Stimulated activated CD4-positive, alpha-beta T cell treated with anti-CD3 and anti-CD28 coated beads, Interleukin-4, amount 100 ng/mL, for 1 hour (primary cell): ENCODE results near the gene FXYD3.
"Not testable (repeated sequence)": the region's sequence is repeated elsewhere in the genome, so short reads cannot be mapped to it uniquely, and the experiment has no call there.

Source experiments
- DNase-seq: peaks from one replicate; pipeline ENCODE4 v3.0.0-alpha.2; 2020

Gene FXYD3

DNA sequence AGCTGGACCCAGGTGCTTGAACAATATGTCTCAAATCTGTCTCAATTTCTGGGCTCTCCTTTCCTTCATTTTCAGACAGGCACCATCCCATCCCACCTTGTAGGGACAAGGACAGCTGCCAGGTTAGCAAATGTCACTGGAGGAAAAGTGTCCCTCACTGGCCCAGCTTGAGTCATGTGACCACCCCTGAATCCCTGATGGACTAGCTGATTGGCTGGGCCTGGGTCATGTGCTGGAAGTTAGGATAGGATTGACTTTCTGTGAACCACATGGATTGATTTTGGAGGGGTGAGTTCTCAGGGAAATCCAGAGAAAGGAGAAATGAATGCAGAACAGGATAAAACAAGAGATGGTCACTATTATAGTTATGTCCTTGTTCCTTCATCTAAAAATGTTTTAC lies 28.2 kb upstream of the FXYD3 start:
- no peak for DNase-seq

DNA sequence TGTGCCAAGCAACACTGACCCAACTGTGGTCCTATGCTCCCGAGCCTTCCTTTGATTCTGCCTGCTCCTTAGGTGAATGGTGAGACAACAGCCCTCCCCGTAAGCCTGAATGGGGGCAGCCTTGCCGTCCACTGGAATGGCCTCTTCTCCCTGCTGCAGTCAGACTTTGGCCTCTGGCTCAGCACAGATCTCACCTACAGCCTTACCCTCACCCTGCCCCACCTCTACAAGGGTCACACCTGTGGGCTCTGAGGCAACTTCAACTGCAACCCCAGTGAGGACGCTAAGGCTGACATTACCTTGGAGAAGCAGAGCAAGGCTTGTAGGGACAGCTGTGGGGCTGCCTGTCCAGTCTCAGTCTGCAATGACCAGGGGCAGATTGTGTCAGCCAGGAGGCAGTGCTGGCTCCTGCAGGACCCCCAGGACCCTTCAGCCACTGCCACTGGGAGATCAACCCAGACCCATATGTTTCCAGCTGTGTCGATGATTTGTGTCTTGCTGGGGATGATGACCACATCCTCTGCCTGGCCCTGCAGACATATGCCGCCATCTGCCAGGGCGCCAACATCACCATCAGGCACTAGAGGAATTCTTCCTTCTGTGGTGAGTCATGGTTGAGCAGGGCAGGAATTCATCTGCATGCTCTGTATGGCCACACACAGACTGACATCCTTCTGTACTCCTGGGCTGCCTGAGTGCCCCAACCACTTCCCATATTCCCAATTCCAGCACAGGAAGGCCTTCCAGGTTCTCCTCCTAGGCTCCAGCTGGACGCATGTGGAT lies 27.3 kb upstream of the FXYD3 start:
- DNase-seq = no peak

DNA sequence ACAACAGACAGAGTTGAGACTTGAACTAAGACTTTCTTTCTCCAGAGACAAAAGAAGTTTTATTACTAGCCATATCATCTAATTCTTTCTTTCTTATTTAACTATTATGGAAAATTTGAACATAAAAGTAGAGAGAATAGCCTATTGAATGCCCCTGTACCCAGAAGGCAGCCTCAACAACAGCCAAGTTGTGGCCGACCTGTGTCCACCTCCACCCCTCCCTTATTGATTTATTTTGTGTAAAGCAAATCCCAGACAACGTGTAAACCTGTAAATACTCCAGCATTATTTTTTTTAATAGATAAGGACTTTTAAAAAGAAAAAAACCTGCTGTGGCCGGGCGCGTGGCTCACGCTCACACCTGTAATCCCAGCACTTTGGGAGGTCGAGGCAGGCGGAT lies 26.1 kb upstream of the FXYD3 start:
- DNase-seq = no peak

DNA sequence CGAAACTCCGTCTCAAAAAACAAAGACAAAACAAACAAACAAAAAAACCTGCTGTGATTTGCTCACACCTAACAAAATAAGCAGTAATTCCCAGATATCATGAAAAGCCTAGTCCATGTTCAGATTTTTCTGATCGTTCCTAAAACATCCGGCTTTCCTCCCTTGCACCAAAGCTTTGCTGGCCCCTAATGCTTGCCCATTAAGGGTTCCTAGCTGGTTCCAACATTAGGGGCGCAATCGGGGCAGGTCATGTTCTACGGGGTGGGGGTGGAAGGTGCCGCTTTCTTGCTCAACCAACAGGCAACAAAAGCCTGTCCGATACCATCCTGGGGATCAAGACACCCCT lies 25.5 kb upstream of the FXYD3 start:
- DNase-seq = no peak

DNA sequence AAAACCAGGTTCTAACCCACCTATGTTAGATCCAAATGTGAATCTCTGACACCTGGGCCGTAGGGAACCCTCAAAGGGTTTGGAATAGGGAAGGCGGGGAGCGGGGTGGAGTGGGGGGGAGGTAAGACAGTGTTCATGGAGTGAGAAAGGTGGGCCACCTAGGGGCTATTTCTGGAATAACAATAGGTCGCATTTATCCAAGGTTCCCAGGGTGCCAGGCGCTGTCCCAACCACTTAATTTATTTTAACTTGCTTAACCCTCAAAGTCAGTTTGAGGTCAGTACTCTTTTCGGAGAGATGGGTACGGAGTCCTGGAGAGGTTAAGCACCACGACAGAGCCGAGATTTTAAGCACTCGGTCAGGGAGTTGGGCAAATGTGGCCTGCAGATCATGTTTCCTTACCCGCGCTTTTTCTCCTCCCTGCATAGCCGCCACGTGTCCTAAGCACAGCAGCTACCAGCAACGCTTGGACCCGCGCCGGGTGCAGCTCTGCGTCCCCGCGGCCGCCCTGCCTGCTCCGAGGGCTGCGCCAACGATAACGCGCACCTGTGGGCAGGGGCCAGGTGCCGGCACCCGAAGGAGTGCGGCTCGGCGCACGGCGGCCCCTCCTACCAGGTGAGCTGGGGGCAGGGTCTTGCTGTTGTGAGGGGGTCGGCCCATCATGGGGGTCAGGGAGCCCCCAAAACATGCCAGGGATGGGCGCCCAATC lies 25.0 kb upstream of the FXYD3 start:
- DNase-seq = peak; percentile 21

DNA sequence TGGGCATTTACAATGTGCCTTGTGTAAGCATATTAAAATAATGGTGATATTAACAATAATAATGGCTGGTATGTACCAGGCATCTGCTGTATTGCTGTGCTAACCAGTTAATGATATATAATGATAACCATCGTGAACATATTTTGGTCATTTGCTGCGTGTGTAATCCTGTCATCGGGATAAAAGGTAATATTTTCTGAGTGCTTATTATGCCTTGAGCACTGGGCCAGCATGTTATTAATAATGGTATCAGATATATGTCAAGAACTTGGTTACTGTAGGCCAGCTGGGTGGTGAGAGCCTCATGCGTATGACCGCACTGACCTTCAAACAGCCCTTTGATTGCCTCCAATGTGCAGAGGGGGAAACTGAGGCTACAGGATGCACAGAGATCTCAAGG lies 22.2 kb upstream of the FXYD3 start:
- no peak for DNase-seq

DNA sequence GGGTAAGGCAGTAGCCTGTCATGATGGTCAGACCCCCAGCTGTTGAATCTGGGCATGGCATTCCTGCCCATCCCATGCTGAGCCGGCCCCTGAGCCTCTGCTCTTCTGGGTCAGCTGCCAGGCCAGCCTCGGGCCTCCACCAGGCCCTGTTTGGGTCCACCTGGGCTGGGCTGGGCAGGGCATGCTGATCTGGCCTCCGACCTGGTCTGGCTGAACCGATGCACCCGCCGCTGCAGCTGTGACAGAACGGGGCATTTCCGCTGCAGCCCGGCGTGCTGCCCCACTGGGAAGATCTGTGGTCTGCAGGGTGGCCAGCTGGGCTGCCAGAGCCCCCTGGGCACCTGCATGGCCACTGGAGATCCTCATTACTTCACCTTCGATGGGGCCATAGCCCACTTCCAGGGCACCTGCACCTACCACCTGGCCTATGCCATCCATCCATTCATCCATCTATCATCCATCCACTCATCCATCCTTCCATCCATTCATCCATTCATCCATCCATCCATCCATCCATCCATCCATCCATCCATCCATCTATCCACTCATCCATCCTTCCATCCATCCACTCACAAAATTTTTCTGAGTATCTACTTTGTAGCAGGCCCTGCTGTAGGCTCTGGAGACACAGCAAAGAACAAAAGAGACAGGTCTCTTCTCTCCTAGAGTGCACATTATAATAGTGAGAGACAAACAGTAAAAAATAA lies 21.5 kb upstream of the FXYD3 start:
- DNase-seq = no peak

DNA sequence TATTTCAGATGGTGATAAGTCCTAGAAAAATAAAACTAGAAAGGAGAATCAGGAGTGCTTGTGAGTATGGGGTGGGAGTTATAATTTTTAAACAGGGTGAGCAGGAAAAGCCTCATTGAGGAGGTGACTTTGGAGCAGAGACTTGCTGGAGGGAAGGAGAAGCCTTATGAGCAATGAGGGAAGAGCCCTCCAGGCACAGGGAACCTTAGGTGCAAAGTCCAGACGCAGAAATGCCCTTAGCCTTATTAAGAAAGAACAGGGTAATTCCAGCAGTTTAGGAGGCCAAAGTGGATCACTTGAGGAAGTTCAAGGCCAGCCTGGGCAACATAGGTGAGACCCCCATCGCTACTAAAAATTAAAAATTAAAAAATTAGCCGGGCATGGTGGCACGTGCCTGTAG lies 21.0 kb upstream of the FXYD3 start:
- DNase-seq = no peak

DNA sequence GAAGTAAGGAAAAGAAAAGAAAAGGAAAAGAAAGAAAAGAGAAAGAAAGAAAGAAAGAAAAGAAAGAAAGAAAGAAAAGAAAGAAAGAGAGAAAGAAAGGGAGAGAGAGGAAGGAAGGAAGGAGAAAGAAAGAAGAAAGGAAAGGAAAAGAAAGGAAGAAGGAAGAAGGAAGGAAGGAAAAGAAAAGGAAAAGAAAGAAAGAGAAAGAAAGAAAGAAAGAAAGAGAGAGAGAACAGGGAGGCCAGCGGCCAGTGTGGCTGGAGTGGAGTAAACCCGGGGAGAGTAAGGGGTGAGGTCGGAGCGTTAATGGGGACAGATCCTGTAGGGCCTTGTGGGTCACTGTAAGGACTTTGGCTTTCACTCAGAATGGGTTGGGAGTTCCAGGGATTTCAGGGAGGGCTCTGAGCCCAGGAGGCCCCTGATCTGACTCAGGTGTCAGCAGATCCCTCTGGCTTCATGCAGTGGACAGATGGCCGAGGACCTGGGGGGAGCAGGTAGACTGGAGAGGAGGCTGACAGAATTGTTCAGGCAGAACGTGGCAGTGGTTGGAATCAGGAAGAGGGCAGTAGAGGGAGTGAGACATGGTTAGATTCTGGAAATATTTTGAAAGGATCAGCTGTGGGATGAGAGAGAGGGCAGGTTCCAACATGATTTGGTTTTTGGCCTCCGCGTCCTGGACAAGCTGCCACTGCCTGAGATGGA lies 19.8 kb upstream of the FXYD3 start:
- no peak for DNase-seq

DNA sequence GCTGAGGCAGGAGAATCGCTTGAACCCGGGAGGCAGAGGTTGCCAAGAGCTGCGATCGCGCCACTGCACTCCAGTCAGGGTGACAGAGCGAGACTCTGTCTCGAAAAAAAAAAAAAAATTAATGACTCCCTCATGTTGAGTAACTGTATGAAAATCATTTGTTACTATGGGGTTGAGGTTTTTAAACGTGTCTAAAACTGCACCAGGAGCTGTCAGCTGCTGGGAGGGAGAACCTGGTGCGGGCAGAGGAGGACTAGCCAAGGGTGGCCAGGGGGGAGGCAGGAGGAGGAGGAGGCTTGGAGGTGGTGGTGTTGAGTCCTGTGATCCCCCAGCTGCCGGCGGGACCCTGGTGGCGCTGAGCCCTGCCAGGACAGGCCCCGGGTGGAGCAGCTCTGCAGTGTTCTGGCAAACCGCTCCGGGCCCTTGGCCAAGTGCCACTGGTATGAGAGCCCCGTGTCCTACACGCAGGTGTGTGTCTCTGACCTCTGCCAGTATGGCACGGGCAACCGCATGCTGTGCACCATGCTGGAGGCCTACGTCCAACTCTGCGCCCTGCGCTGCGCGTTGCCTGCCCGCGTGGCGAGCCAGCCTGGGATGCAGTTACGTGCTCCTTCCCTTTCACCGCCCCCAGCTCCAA lies 17.1 kb upstream of the FXYD3 start:
- DNase-seq = no peak

DNA sequence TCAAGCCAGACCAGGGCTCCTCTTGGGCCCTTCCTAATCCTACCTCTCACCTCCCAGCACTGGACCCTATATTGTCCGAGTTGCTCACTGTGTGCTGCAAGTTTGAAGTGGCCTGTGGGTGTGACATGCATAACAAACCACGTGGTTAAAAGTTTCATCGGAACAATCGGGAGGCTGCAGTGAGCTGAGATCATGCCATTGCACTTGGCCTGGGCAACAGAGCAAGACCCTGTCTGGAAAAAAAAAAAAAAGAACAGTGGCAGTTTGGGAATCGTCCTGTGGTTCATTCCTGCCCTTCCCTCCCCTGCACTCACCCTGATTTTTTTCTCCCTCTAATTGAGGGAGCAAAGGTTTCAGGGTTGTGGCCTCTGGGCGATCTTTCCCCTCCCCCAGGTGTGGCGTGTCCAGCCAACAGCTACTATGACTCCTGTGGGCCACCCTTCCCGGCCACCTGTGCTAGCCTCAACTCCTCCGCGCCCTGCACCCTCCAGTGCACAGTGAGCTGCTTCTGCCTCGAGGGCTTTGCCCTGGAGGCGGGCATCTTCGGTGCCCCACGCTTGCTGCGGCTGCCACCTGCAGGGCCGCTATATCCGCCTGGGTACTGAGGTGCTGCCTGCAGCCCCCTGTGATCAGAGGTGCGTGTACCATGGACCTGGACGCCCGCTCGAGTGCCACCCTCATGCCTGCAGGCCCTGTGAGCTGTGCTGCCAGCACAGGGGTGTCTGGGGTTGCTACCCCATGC lies 16.3 kb upstream of the FXYD3 start:
- DNase-seq = no peak

DNA sequence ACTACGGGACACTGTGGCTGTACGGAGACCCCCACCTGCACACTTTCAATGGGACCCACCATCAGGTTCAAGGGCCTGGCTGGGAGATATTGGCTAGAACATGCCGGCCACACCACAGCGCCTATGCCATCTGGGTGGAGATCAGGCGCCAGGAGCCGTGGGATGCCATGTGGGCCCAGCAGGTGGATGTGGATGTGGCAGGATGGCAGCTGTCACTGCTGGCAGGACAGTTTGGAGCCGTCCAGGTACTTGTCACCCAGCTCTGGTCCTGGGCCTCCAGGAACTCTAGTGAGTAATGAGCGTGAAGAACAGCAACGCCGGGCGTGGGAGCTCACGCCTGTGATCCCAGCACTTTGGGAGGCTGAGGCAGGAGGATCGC lies 15.7 kb upstream of the FXYD3 start:
- DNase-seq = no peak

DNA sequence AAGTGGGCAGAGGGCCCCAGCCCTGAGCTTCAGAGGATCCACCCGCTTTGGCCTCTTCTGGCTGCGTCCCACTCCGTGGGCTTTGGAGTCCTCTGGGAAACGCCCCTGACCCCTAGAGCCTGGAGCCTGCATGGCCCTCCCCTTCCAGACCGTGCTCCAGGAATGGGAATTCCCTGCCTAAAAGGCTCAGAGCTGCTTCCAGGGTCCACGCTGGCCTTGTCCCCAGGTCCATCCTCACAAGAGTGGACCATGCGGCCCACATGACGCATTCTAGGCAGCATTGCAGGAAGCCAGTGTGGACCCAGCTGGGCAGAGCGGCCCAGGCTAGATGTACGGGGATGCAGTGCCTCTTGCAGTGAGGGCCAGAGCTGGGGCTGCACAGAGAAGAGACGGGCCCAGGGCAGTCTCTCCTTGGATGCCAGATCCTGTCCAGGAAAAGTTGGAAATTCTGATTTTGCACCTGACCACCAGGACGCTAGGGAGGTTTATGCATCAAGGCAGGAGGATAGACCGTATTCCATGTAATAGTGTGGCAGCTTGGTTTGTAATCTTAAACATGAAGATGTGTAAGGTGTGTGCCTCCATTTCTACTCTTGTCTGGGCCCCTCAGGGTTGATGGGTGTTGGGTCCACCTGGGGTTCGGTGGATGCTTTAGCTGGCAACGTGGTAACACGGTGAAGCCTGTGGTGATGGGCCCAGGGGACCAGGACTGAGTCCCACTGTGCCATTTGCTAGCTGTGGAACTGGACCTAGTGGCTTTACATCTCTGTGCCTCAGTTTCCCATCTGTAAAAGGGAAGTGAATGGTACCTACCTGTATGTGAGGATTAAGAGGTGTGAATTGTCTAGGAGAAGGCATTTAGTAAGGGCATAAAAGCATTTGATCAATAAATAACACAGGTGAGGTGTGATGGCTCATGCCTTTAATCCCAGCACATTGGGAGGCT lies 14.8 kb upstream of the FXYD3 start:
- DNase-seq = no peak

DNA sequence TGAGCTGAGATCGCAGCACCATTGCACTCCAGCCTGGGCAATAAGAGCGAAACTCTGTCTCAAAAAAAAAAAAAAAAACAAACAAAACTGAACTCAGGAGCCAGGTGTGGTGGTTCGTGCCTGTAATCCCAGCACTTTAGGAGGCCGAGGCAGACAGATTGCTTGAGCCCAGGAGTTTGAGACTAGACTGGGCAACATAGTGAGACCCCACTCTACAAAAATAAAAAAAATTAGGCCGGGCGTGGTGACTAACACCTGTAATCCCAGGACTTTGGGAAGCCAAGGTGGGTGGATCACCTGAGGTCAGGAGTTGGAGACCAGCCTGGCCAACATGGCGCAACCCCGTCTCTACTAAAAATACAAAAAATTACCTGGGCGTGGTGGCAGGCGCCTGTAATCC lies 13.7 kb upstream of the FXYD3 start:
- not testable (repeated sequence) for DNase-seq

DNA sequence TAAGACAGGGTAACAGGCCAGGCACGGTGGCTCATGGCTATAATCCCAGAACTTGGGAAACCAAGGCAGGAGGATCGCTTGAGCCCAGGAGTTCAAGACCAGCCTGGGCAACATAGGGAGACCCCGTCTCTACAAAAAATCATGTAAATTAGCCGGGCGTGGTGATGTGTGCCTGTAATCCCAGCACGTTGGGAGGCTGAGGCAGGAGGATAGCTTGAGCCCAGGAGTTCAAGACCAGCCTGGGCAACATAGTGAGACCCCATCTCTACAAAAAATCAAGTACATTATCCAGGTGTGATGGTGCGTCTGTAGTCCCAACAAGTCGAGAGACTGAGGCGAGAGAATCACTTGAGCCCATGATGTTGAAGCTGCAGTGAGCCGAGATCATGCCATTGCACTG lies 12.0 kb upstream of the FXYD3 start:
- DNase-seq = not testable (repeated sequence)

DNA sequence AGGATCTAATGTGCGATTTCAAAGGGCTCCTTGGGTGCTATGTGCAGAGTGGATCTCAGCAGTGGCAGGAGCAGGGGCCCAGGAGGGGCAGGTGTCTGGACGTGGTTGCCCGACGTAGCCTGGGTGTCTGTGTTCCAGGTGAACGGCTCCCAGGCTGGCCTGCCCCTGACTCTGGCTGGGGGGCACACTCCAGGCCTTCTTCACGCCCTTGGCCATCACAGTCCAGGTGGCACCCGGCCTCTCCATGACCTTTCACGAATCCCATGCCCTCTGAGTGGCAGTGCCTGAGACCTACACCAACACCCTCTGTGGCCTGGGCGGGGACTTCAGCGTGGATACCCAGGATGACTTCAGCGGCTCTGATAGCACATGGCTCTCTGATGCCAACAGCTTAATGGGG lies 11.3 kb upstream of the FXYD3 start:
- DNase-seq = no peak

DNA sequence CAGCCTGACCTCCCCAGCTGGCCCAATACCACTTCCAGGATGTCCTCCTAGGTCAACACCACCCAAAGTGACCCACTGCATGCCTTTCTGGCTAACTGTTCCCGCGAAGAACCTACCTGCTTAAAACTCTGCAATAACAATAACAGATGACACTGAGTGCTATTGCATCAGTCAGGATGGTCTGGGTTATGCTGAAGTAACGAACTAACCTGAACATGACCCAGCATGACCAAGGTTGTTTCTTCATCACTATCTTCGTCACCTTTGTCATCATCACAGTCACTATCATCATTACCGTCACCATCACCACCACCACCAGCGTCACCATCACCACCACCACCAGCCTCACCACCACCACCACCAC lies 10.6 kb upstream of the FXYD3 start:
- no peak for DNase-seq

DNA sequence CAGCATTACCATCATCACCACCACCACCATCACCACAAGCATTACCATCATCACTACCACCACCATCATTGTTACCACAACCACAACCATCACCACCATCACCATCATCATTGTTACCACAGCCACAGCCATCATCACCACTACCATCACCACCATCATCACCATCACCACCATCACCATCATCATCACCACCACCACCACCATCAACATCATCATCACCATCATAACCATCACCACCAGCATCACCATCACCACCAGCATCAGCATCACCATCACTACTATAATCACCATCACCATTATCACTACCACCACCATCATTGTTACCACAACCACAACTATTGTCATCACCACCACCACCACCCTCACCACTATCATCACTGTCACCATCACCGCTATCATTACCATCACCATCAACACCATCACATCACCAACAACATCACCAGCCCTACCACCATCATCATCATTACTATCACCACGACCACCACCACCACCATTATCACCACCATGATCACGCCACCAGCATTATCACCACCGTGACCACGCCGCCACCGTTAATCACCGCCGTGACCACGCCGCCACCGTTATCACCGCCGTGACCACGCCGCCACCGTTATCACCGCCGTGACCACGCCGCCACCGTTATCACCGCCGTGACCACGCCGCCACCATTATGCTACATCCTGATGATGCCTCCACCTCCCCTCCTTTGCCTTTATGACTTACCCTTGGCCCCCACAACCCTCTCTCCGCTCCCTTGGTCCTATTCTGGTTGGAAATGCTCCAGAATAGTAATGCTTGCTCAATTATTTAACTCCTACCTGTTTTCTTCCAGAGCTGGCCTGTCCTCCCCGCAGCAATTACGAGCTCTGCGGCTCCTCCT lies 10.0 kb upstream of the FXYD3 start:
- no peak for DNase-seq

DNA sequence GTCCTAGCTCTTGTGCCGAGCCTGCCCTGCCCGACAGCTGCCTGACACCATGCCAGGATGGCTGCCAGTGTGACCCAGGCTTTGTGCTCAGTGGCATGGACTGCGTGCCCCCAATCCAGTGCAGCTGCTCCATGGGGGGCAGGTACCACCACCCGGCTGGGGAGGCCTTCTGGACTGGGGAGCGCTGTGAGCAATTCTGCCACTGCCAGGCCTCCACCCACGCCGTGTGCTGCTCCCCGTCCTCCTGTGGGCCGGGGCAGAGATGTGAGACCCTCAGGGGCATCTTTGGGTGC lies 9.4 kb upstream of the FXYD3 start:
- no peak for DNase-seq

DNA sequence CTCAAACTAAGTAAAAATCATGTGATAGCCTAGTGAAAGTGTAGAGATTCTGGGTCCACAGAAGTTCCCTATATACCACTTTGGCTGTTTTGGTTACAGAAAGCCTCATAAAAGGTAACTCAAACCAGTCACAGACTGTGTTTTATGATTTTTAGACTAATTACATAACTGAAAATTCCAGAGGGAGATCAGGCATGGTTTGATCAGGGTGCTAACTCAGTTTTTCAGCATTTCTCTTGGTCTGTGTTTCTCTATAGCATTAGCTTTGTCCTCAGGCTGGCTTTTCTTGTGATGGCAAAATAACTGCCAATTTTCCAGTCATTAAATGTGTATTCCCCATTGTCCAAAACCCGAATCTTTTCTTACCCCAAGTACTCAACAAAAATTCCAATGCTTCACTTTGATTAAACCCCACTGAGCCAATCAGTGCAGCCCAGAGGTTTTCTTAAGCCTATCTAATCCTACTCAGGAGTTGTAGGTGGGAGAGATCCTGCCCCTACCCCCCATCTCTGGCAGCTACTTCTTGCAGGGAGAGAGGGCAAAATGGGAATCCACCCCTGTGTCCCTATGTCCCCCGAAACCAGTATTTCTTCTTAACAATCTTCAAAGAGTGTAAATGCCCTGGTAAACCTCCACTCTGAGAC lies 8.6 kb upstream of the FXYD3 start:
- DNase-seq = no peak
